GM12878 (cell line): ENCODE results near the gene MNT. TPM values are rescaled to one million over a fixed set of nuclear protein-coding genes. Genes with fewer than 3 reads are reported as not detected.

Experiments
- CHD4 ChIP-seq: fragments of 200-600 bp; sonication (generic); IDR thresholded peaks from 2 replicates; pipeline ENCODE4 v1.6.1; 2016; ENCODE audit warnings: mild to moderate bottlenecking
- DPF2 ChIP-seq: fragments of 450-650 bp; IDR thresholded peaks from 2 replicates; pipeline ENCODE4 v1.6.1; 2017; ENCODE audit warnings: mild to moderate bottlenecking
- E2F4 ChIP-seq: IDR thresholded peaks from 2 replicates; pipeline ENCODE4 v1.6.1; 2012; ENCODE audit warnings: low read depth, low read length, improper control_type of control experiment
- EZH2 ChIP-seq: IDR thresholded peaks from 2 replicates; pipeline ENCODE4 v1.6.1; 2012; ENCODE audit warnings: low read depth, mild to moderate bottlenecking, control low read depth, inconsistent platforms, low read length, borderline replicate concordance; ENCODE audit not compliant: control insufficient read depth
- FOXK2 ChIP-seq: fragments of 450-650 bp; IDR thresholded peaks from 2 replicates; pipeline ENCODE4 v1.6.1; 2017; ENCODE audit warnings: mild to moderate bottlenecking, moderate library complexity
- GATAD2B ChIP-seq: fragments of 450-650 bp; conservative IDR thresholded peaks from 2 replicates; pipeline ENCODE4 v1.6.1; 2017; ENCODE audit warnings: low read depth, mild to moderate bottlenecking, moderate library complexity
- MAX ChIP-seq: IDR thresholded peaks from 2 replicates; pipeline ENCODE4 v1.6.1; 2012; ENCODE audit warnings: low read depth, low read length, improper control_type of control experiment
- MTA3 ChIP-seq: IDR thresholded peaks from 2 replicates; pipeline ENCODE4 v1.6.1; 2012; ENCODE audit warnings: low read length, inconsistent platforms, borderline replicate concordance
- NBN ChIP-seq: fragments of 450-650 bp; IDR thresholded peaks from 2 replicates; pipeline ENCODE4 v1.6.1; 2016
- PAX8 ChIP-seq: fragments of 450-650 bp; IDR thresholded peaks from 2 replicates; pipeline ENCODE4 v1.6.1; 2017; ENCODE audit warnings: mild to moderate bottlenecking, moderate library complexity
- PRDM15 ChIP-seq: fragments of 450-650 bp; formaldehyde crosslinking; IDR thresholded peaks from 2 replicates; pipeline ENCODE4 v1.4.0; 2020; ENCODE audit warnings: mild to moderate bottlenecking, moderate library complexity
- RBBP5 ChIP-seq: fragments of 200-600 bp; sonication (generic); conservative IDR thresholded peaks from 2 replicates; pipeline ENCODE4 v1.6.1; 2016
- RFX5 ChIP-seq: IDR thresholded peaks from 2 replicates; pipeline ENCODE4 v1.6.1; 2011; ENCODE audit warnings: low read depth, low read length, improper control_type of control experiment
- RUNX3 ChIP-seq: IDR thresholded peaks from 2 replicates; pipeline ENCODE4 v1.6.1; 2012; ENCODE audit warnings: low read length, inconsistent platforms
- SKIL ChIP-seq: fragments of 450-650 bp; IDR thresholded peaks from 2 replicates; pipeline ENCODE4 v1.6.1; 2017; ENCODE audit warnings: mild to moderate bottlenecking, low read depth, inconsistent platforms; ENCODE audit not compliant: poor library complexity, severe bottlenecking
- SMARCA5 ChIP-seq: fragments of 450-650 bp; IDR thresholded peaks from 2 replicates; pipeline ENCODE4 v1.6.1; 2017; ENCODE audit warnings: mild to moderate bottlenecking
- SP1 ChIP-seq: IDR thresholded peaks from one replicate; pipeline ENCODE4 v1.6.1; 2011; ENCODE audit warnings: low read depth, low read length
- ZNF24 ChIP-seq: fragments of 450-650 bp; IDR thresholded peaks from 2 replicates; pipeline ENCODE4 v1.6.1; 2017; ENCODE audit warnings: antibody characterized with exemption, mild to moderate bottlenecking
- ZZZ3 ChIP-seq: IDR thresholded peaks from 2 replicates; pipeline ENCODE4 v1.6.1; 2011; ENCODE audit warnings: low read depth; ENCODE audit not compliant: control insufficient read depth, insufficient read length
- polyA plus RNA-seq, 11 experiments: library from polyadenylated mRNA; depleted of rRNA in 4 of 11; unstranded in 6 of 11; stranded (reverse) in 5 of 11; fragments of >200 nt; fragmentation: Nextera tagmentation in 4 of 11; fragmentation: Illumina TruSeq in 1 of 11; extraction: Ambion mirVana in 4 of 11; extraction: Trizol in 1 of 11; gene quantifications; 1 replicate in 1 of 11; 2 replicates in 10 of 11; pipeline versions ENCODE4 v1.2.1 to v1.2.3, GENCODE V29; 2011 to 2016; ENCODE audit warnings: inconsistent platforms in 2 of 11, missing spikeins in 2 of 11, low read depth in 1 of 11
- total RNA-seq, 4 experiments: library from RNA; depleted of rRNA in 3 of 4; stranded (reverse); fragments of >200 nt in 3 of 4; fragmentation: Illumina TruSeq in 1 of 4; extraction: Trizol in 1 of 4; gene quantifications; 2 replicates each; pipeline versions ENCODE4 v1.2.1 to v1.2.3, GENCODE V29; 2013 to 2021

Gene MNT
- total and polyA plus RNA-seq, 10 of the 15 experiments (the other 5 are each of a cell fraction or from before 2014, with no cell fraction given) = 0.31 to 15.9 (median 3.8) TPM

GRCh38 chr17:2399572-2400473, 1.0 kb downstream of the MNT start (continued):
- TF ChIP-seq SKIL (no peak), PRDM15 (no peak), SMARCA5 (no peak), CHD4 (no peak), RBBP5 (no peak), MAX (peak; percentile 95), MTA3 (no peak), E2F4 (no peak), FOXK2 (peak; percentile 36; the same call in 1 of the 2 replicates), RFX5 (peak; percentile 20; the same call in 1 of the 2 replicates), ZZZ3 (no peak), NBN (peak; percentile 62; the same call in 1 of the 2 replicates), ZNF24 (no peak), PAX8 (no peak), DPF2 (peak; percentile 25; the same call in 1 of the 2 replicates), GATAD2B (peak; percentile 26; the same call in 1 of the 2 replicates), RUNX3 (0 out of 2 replicates have a peak, but pooled peaks have one; percentile 14), EZH2 (no peak), SP1 (peak; percentile 72)
